IPS-15b (cell line): Measurements from ENCODE around the gene USH2A.
"Not testable (repeated sequence)": the region's sequence is repeated elsewhere in the genome, so short reads cannot be mapped to it uniquely, and the experiment has no call there.

Experiments used
- H3K27me3 ChIP-seq: one replicate; pipeline ENCODE4 v1.6.1; 2013; ENCODE audit warnings: low read length; ENCODE audit not compliant: control insufficient read depth, insufficient read depth
- H3K36me3 ChIP-seq: one replicate; pipeline ENCODE4 v1.6.1; 2013; ENCODE audit warnings: low read length; ENCODE audit not compliant: control insufficient read depth, insufficient read depth
- H3K4me1 ChIP-seq: one replicate; pipeline ENCODE4 v1.6.1; 2013; ENCODE audit warnings: mild to moderate bottlenecking, low read length; ENCODE audit not compliant: control insufficient read depth, insufficient read depth
- H3K4me3 ChIP-seq: one replicate; pipeline ENCODE4 v1.5.1; 2013; ENCODE audit warnings: low read depth, low read length
- H3K9ac ChIP-seq: one replicate; pipeline ENCODE4 v1.6.1; 2013; ENCODE audit warnings: low read depth, mild to moderate bottlenecking, low read length
- H3K9me3 ChIP-seq: one replicate; pipeline ENCODE4 v1.6.1; 2013; ENCODE audit warnings: mild to moderate bottlenecking, low read length; ENCODE audit not compliant: control insufficient read depth, insufficient read depth

USH2A gene

GRCh38 chr1:216388558-216388957 lies 34.7 kb downstream of the USH2A start:
- Histone ChIP-seq H3K4me1 (peaks cover 8% of the 10 kb centered on the region), H3K36me3 (no peaks in the 10 kb centered on the region), H3K9ac (no peak overlapping the region), H3K4me3 (no peak overlapping the region), H3K27me3 (no peaks in the 10 kb centered on the region), H3K9me3 (no peaks in the 10 kb centered on the region)

GRCh38 chr1:216387782-216388181 lies 35.5 kb downstream of the USH2A start:
- peaks cover 8% of the 10 kb centered on the region for H3K4me1 ChIP-seq
- no peaks in the 10 kb centered on the region for H3K36me3 ChIP-seq
- no peaks in the 10 kb centered on the region for H3K27me3 ChIP-seq
- H3K9me3 ChIP-seq = no peaks in the 10 kb centered on the region
- no peak overlapping the region for H3K9ac ChIP-seq
- H3K4me3 ChIP-seq = no peak overlapping the region

GRCh38 chr1:216379441-216379840 lies 43.8 kb downstream of the USH2A start:
- H3K27me3 ChIP-seq = no peaks in the 10 kb centered on the region
- no peak overlapping the region for H3K4me3 ChIP-seq
- H3K36me3 ChIP-seq = no peaks in the 10 kb centered on the region
- H3K9me3 ChIP-seq = no peaks in the 10 kb centered on the region
- no peaks in the 10 kb centered on the region for H3K4me1 ChIP-seq
- no peak overlapping the region for H3K9ac ChIP-seq

GRCh38 chr1:216368249-216368648 lies 55.0 kb downstream of the USH2A start:
- H3K27me3 ChIP-seq = no peaks in the 10 kb centered on the region
- no peaks in the 10 kb centered on the region for H3K36me3 ChIP-seq
- H3K9ac ChIP-seq = no peak overlapping the region
- no peaks in the 10 kb centered on the region for H3K4me1 ChIP-seq
- H3K4me3 ChIP-seq = no peak overlapping the region
- no peaks in the 10 kb centered on the region for H3K9me3 ChIP-seq

- Histone ChIP-seq H3K4me3 (no peak overlapping the region), H3K27me3 (no peaks in the 10 kb centered on the region), H3K9ac (no peak overlapping the region)
These were observed 56.3 kb downstream of the USH2A start for GRCh38 chr1:216366979-216367378.

GRCh38 chr1:216356945-216357344 lies 66.3 kb downstream of the USH2A start:
- H3K4me3 ChIP-seq = no peak overlapping the region
- H3K9me3 ChIP-seq = no peaks in the 10 kb centered on the region
- no peaks in the 10 kb centered on the region for H3K36me3 ChIP-seq
- no peaks in the 10 kb centered on the region for H3K27me3 ChIP-seq
- H3K4me1 ChIP-seq = no peaks in the 10 kb centered on the region
- no peak overlapping the region for H3K9ac ChIP-seq

More at GRCh38 chr1:216366979-216367378, 56.3 kb downstream of the USH2A start:
- Histone ChIP-seq H3K9me3 (no peaks in the 10 kb centered on the region), H3K4me1 (no peaks in the 10 kb centered on the region), H3K36me3 (no peaks in the 10 kb centered on the region)

GRCh38 chr1:216350186-216350585 lies 73.1 kb downstream of the USH2A start:
- Histone ChIP-seq H3K27me3 (no peaks in the 10 kb centered on the region), H3K9ac (no peak overlapping the region), H3K4me1 (no peaks in the 10 kb centered on the region), H3K36me3 (no peaks in the 10 kb centered on the region), H3K9me3 (no peaks in the 10 kb centered on the region), H3K4me3 (no peak overlapping the region)

- no peak overlapping the region for H3K9ac ChIP-seq
- no peak overlapping the region for H3K4me3 ChIP-seq
- no peaks in the 10 kb centered on the region for H3K27me3 ChIP-seq
- no peaks in the 10 kb centered on the region for H3K4me1 ChIP-seq
- no peaks in the 10 kb centered on the region for H3K36me3 ChIP-seq
- no peaks in the 10 kb centered on the region for H3K9me3 ChIP-seq
These were observed 76.7 kb downstream of the USH2A start for GRCh38 chr1:216346526-216346925.

GRCh38 chr1:216340542-216340941 lies 82.7 kb downstream of the USH2A start:
- H3K4me1 ChIP-seq, H3K36me3 ChIP-seq, H3K4me3 ChIP-seq, H3K27me3 ChIP-seq, H3K9ac ChIP-seq, H3K9me3 ChIP-seq: not testable (repeated sequence)

- no peak overlapping the region for H3K4me3 ChIP-seq
- no peaks in the 10 kb centered on the region for H3K36me3 ChIP-seq
- no peak overlapping the region for H3K9ac ChIP-seq
- H3K27me3 ChIP-seq = no peaks in the 10 kb centered on the region
- no peaks in the 10 kb centered on the region for H3K9me3 ChIP-seq
- no peaks in the 10 kb centered on the region for H3K4me1 ChIP-seq
These were observed 90.8 kb downstream of the USH2A start for GRCh38 chr1:216332462-216332861.

GRCh38 chr1:216332003-216332402 lies 91.2 kb downstream of the USH2A start:
- Histone ChIP-seq H3K4me3 (no peak overlapping the region), H3K9me3 (no peaks in the 10 kb centered on the region), H3K9ac (no peak overlapping the region), H3K4me1 (no peaks in the 10 kb centered on the region), H3K27me3 (no peaks in the 10 kb centered on the region), H3K36me3 (no peaks in the 10 kb centered on the region)

- H3K4me1 ChIP-seq = no peaks in the 10 kb centered on the region
- H3K9ac ChIP-seq = no peak overlapping the region
These were observed 92.0 kb downstream of the USH2A start for GRCh38 chr1:216331211-216331610.

GRCh38 chr1:216330262-216330661 lies 93.0 kb downstream of the USH2A start:
- H3K9ac ChIP-seq = no peak overlapping the region
- no peak overlapping the region for H3K4me3 ChIP-seq
- no peaks in the 10 kb centered on the region for H3K36me3 ChIP-seq
- H3K9me3 ChIP-seq = no peaks in the 10 kb centered on the region
- no peaks in the 10 kb centered on the region for H3K27me3 ChIP-seq
- H3K4me1 ChIP-seq = no peaks in the 10 kb centered on the region

More at GRCh38 chr1:216331211-216331610, 92.0 kb downstream of the USH2A start:
- no peak overlapping the region for H3K4me3 ChIP-seq
- no peaks in the 10 kb centered on the region for H3K36me3 ChIP-seq
- no peaks in the 10 kb centered on the region for H3K9me3 ChIP-seq
- H3K27me3 ChIP-seq = no peaks in the 10 kb centered on the region
